GM19023 (cell line): ENCODE data around the gene POLR2L.

ENCODE experiments used
- ATAC-seq: cut with Tn5 transposase; IDR thresholded peaks from one replicate; pipeline ENCODE4 v1.9.1; 2021; ENCODE audit warnings: mild to moderate bottlenecking, moderate library complexity; ENCODE audit not compliant: unreplicated experiment

The POLR2L gene

DNA sequence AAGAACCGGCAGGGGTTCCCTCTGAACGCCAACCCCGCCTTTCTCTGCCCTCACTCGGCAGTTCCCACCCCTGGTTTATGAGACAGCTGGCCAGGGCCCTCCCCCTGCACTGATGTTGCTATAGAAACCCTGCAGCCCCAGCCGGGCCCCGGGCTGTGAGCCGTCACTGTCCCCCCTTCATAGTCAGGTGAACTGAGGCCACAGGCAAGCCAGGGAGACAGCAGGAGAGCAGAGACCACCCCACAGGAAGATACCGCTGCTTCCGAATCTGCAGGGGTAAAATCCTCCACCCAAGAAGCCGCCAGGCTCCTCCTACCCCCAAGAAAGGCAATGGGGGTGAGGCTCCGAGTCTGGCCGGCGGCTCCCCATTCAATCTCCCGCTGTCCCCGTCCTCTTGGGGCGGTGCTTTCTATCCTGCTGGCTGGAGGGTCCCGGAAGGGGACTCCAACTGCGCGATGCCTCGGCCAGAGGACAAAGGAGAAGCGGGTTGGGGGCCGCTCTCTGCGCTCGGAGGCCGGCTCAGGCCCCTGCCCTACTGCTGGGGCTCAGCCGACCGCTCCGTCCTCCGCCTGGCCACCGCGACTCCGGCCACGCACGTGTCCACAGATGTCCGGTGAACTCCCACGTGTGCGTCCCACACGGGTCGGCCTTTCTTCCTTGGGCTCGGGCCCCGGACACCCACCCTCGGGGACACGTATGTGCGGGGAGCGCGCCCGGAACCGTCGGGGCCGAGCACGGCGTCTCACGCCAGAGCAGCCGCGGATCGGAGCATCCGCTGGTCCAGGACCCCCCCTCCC lies 44.8 kb downstream of the POLR2L start:
- ATAC-seq: peak; percentile 44

DNA sequence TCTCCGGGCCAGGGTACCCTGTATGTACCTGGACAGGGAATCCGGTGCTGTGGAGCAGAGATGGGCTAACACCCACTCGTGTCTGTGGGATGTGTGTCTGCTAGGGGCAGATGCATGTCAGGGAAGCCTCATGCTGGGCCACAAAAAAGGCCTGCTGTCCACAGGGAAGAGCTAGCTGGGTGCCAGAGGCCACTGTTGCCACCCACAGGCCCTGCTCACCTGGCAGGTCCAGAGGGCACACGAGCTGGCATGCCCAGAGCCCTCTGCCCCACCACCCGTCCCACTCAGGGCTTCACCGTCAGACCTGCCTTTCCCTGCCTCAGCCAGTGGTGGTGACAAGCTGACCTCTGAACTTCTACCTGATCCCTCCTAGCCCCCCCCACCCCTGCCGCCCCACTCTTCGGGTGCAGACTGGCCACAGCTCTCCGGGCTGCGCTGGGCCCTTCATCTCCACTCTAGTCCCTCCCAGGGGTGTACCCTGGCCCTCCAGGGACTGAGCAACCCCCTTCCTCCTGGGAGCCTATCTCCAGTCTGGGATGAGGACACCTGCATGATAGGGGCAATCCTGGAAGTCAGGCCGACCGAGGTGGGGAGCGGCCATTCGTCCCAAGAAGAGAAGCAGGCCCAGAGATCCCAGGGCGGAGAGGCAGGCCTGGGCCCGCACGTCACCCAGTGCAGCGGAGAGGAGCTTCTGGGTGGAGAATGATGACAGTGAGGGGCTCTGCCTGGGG lies 45.6 kb downstream of the POLR2L start:
- no peak for ATAC-seq

DNA sequence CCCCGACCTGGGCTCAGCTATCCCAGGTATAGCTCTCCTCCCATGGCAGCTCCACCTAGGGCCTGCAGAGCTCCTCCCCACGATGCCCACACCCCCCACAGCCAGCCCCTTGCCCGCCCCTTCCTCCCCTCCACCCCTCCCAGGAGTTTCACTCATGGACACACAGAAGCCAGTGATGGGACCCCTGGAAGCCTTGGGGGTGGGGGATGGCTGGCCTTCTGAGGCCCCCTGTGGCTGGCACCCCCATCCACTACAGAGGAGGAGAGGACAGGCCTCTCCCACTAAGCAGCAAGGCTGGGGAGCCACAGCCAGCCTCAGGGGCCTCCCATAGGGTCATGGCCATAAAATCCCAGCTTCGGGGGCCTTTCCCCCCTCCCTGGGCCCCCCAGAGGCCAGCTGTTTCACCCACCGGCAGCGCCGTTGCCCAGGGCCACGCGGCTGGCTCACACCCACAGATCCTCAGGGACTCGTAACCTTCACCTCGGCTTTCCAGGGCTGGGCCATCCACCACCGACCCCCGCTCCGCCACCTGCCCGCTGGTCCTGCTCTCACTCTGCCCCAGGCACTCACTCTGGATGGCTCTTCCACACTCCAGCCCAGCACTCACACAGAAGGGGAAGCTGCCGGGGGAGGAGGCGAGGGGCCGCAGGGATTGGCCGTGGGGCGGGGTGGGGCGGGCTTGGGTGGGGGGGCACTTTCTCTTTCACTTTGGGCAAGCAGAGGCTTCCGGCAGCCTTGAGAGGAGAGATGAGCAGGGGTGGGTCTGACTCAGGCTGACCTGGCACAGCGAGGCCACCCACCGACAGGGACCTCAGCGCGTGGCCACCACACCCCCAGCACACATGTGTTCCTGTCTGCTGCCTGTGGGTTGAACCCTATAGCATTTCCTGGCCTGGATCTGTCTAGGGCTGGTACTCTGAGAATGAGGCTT lies 46.4 kb downstream of the POLR2L start:
- peak; percentile 31 for ATAC-seq

DNA sequence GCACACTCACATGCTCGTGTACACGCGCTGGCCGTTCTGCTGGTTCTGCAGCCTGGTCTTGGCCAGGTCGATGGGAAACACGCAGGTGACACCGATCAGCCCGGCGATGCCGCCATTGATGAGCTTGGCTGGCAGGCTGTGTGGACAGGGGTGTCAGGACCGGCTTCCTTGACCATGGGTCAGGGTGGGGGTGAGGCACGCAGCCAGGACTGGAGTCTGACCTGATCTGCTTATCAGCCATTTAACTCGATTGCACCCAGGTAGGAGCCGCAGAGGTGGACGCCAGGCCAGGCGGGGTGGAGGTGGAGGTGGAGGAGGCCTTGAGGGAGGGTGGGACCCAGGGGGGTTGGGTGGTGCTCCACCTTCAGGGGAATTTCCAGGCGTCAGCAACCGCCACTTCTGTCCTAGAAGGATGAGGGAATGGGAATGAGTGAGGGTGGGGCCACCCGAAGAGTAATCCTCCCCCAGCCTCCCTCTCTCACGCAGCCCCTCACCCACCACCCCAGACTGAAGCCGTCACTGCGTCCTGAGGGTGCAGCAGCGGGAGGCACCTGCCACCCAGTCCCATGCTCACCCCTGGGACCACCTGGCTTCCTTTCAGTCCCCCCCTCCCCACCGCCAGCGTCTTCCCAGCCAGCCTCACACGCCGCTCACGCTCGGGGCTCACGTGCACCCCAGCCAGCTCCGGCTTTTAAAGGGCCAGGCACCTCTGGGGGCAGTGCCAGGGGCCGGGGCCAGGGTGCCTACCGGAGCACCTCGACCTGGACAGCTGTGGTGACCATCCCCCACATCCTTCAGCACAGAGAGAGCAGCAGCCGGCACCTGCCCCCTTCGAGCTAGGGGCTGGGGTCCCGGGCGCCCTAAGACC lies 47.3 kb downstream of the POLR2L start:
- no peak for ATAC-seq

DNA sequence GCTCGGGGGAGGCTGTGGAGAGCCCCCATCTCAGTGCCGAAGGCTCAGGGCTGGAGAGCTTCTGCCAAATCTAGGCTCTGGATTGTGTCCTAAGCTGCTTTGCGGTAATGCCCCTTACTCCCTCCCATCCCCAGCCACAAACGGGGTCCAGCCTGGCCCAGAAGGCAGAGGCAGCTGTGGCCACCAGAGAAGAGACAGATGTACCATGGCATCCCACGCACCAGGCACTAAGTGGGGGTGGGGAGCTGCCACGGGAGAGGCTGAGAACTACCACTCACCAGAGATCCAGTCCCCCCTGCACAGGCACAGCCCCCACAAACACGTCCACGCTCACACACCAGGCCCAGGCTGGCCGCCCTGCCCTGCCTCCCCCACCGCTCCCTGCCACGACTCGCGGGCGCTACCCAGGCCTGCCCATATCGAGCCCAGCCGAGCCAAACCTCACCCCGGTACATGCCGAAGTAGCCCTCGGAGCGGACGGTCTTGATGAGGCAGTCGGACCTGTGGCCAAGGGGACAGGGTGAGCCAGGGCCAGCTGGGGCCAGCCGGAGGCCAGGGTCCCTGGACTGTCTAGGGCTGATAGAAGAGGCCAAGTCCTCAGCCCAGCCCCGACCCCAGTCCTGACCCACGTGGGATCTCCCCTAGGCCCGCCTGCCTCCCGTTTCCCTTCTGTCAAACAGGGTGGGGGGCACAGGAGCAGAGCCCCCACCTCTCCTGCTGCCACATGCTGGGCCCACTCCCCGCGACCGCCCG lies 48.1 kb downstream of the POLR2L start:
- no peak for ATAC-seq

DNA sequence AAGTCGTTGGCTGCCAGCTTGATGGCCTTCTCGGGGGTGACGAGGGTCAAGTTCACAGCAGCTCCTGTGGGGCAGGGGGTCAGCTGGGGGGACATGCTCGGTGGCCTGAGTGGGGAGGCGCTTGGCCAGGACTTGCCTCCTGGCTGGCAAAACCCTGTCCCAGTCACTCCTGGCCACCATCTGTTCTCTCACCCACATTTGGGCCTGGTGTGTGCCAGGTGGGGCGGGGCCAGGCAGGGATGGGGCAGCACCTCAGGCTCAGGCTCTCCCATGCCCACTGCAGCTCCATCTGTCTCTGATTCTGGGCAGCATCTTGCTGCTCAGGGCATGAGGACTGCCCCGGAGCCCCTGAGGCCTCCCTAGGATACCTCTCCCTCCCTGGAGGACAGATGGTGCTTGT lies 48.8 kb downstream of the POLR2L start:
- ATAC-seq: no peak

DNA sequence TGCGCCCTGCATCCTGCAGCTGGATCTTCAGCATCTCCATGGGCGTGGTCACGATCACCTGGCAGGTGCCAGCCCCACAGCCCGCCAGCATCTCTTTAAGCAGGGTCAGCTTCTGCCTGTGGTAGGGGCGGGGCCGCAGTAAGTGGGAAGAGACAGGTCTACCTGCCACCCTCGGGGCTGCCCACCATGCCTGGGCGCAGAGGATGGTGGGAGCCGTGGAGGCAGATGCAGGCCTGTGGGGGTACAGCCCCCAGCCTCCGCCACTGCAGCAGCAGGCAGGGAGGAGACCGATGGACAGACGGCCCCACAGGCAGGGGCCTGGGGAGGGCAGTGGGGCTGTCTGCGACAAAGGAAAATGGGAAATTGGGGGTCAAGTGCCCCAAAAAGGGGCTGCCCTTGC lies 49.5 kb downstream of the POLR2L start:
- no peak for ATAC-seq

DNA sequence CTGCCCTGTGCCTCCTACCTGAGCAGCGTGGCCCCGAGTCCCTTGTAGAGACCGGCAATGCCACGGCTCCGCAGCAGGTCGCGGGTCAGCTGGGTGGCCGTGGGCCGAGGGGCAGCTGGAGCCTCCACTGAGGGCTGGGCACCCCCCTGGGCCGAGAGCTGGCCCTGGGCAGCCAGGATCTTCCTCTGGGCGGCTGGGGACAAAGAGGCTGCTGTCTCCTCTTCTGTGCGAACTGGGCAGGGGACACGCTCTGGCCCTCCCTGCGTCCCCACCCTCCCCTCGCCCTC lies 49.9 kb downstream of the POLR2L start:
- no peak for ATAC-seq

DNA sequence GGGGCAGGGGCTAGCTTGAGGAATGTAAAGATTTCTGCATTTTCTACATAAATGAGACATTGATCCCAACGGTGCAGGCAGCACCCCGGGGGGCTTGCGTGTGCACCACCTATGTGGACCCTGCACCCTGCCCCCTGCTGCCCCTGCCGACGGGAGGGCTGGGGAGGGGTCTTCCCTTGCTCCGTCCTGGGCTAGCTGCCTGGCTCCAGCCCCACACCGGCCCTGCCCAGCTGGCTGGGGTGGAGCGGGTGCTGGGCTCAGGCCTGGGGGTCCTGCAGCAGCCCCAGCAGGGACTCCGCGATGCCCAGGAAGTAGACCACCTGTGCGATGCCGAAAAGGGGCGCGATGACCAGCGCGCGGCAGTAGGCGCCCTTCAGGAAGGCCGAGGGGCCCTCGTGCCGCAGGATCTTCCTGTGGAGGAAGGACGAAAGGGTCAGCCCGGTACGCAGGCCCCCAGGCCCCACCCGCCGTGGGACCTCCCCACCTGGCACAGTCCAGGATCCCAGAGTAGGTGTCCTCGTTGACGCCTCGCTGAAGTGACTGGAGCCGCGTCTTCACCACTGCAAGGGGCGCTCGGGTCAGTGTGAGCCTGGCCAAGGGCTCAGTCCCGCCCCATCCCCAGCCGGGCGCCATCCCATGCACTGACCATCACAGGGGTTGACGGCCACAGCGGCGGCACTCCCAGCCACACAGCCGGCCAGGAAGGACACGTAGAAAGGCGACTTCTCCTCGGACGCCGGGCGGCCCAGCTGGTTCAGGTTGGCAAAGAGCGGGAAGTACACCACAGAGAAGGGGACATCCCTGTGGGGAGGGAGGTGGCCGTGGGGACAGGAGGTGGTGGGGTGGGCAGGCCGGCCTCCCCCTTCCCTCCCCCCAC lies 50.4 kb downstream of the POLR2L start:
- ATAC-seq: no peak

DNA sequence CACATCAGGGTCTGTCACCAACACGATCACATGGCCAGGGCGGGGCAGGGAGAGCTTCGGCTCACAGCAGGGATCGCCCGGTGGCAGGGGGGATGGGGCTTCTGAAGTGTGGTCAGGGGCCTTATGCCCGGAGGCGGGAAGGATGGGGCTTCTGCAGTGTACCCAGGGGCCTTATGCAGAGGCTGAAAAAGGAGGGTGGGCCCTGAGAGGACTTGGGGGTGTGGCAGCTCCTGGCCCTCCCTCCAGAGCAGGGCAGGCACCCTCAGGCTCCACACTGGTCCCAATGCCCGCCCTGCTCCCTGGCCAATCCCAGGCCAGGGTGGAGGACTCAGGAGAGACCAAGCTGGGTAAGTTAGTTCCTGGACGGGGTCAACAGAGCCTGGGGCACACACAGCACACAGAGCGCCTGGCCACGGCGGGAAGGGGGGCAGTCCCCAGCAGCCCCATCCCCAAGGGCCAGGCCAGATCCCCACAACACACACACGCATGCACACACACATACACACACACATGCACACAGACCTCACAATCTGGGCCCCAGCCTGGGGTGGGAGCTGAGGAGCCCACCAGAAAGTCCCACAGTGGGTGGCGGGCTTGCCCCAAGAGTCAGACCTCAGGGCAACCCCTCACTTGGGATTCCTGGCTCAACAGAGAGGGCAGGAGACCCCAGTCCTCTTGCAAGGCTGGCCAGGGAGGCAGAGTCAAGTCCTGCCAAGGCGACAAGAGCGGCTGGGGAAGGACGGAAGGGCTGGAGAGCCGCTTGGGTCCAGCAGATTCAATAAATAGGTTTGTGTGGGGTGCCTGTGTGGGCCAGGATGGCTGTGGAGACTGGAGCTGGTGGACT lies 51.4 kb downstream of the POLR2L start:
- no peak for ATAC-seq

DNA sequence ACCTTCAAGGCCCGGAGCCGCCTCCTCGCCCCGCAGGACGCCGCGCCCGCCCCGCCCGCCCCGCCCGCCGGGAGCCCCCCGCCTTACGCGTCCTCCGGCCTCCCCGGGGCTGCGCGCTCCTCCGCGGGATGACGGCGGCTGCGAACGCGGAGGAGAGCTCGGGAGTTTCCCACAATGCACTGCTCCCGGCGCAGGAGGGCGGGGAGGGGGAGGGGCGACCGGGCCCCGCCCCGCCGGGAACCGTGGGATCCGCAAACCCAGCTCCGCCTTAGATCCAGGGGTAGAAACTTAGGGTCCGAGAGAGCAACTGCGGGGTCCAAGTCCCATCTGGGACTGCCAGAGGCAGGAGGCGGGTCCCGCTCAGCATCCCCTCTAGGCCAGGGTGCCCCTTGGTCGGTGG lies 52.4 kb downstream of the POLR2L start, which contains the start of gene CEND1:
Gene CEND1 (minus strand): TSS at position 148 of the 400 bp plus-strand sequence. CDS start 1,514 bp downstream, outside the sequence.
- no peak for ATAC-seq
